GM12878 (cell line): ENCODE data around the gene ADAMTS16. TPM values are rescaled to one million over a fixed set of nuclear protein-coding genes. Genes with fewer than 3 reads are reported as not detected.

Experiments used
- ATAC-seq: fragments of 200-7000 bp; cut with Tn5 transposase; 3 replicates; pipeline ENCODE4 v1.9.1; 2020; ENCODE audit warnings: mild to moderate bottlenecking, moderate library complexity
- BruUV-seq: library from RNA; stranded (reverse); fragments of 400-500 nt; replicated peaks from 2 replicates; lab custom pipeline; 2021; lab: Mats Ljungman, UMichigan
- CTCF ChIA-PET: fragments of 300-600 bp; sonication (Branson Sonifier 250); formaldehyde crosslinking; extraction: SDS; loops from one replicate; lab custom pipeline; 2021; ENCODE audit warnings: inconsistent platforms; lab: Yijun Ruan, JAX
- POLR2A ChIA-PET: fragments of 350-600 bp; formaldehyde crosslinking; extraction: SDS; loops from one replicate; lab custom pipeline; 2021; ENCODE audit warnings: inconsistent platforms; lab: Charles Lee
- RAD21 ChIA-PET: fragments of 300-600 bp; sonication (Branson Sonifier 250); formaldehyde crosslinking; loops from one replicate; lab custom pipeline; 2023; ENCODE audit warnings: antibody characterized with exemption; ENCODE audit not compliant: unreplicated experiment; lab: Charles Lee
- SMC1A ChIA-PET: fragments of 300-600 bp; sonication (Branson Sonifier 250); formaldehyde crosslinking; loops from one replicate; lab custom pipeline; 2023; ENCODE audit not compliant: unreplicated experiment, uncharacterized antibody; lab: Charles Lee
- DNase-seq: peaks from one replicate; pipeline ENCODE4 v3.0.0-alpha.2; 2011; ENCODE audit warnings: low read depth, low spot score
- FAIRE-seq: peaks from 3 replicates; lab custom pipeline; 2011; peaks lifted over from hg19 to GRCh38; lab: Jason Lieb, UNC
- H2AFZ ChIP-seq: 2 replicates; pipeline ENCODE4 v1.6.0; 2011; ENCODE audit warnings: low read depth, low read length, control low read depth; ENCODE audit not compliant: control insufficient read depth
- H3K27ac ChIP-seq: 2 replicates; pipeline ENCODE4 v1.5.1; 2011; ENCODE audit warnings: control low read depth; ENCODE audit not compliant: control insufficient read depth, insufficient read depth
- H3K27me3 ChIP-seq, 2 experiments: replicated peaks in 1 of 2; 2 replicates each; pipeline versions ENCODE4 v1.6.0 to v1.6.1; 2011; ENCODE audit warnings: low read length in 1 of 2; ENCODE audit not compliant: control insufficient read depth in 2 of 2, insufficient read depth in 2 of 2
- H3K36me3 ChIP-seq, 2 experiments: 2 replicates each; pipeline ENCODE4 v1.5.1; 2011; ENCODE audit warnings: low read length in 1 of 2; ENCODE audit not compliant: control insufficient read depth in 2 of 2, insufficient read depth in 2 of 2
- H3K4me1 ChIP-seq: 2 replicates; pipeline ENCODE4 v1.6.1; 2011; ENCODE audit warnings: mild to moderate bottlenecking, low read length, moderate library complexity, mixed read lengths; ENCODE audit not compliant: control insufficient read depth, insufficient read depth
- H3K4me2 ChIP-seq: 2 replicates; pipeline ENCODE4 v1.6.0; 2011; ENCODE audit warnings: control low read depth; ENCODE audit not compliant: control insufficient read depth, insufficient read depth
- H3K4me3 ChIP-seq: fragments of 200-600 bp; sonication (generic); 2 replicates; pipeline ENCODE4 v1.5.1; 2016
- H3K79me2 ChIP-seq: 2 replicates; pipeline ENCODE4 v1.6.0; 2011; ENCODE audit warnings: low read length; ENCODE audit not compliant: control insufficient read depth, insufficient read depth
- H3K9ac ChIP-seq: 2 replicates; pipeline ENCODE4 v1.8.0; 2011; ENCODE audit warnings: low read length, control low read depth, mixed read lengths; ENCODE audit not compliant: control insufficient read depth, insufficient read depth
- H3K9me3 ChIP-seq: replicated peaks from 3 replicates; pipeline ENCODE4 v1.5.1; 2011; ENCODE audit warnings: mild to moderate bottlenecking, low read length; ENCODE audit not compliant: control insufficient read depth, insufficient read depth
- H4K20me1 ChIP-seq: 2 replicates; pipeline ENCODE4 v1.6.0; 2011; ENCODE audit not compliant: control insufficient read depth, insufficient read depth
- BCL3 ChIP-seq: IDR thresholded peaks from 2 replicates; pipeline ENCODE4 v1.6.1; 2011; ENCODE audit warnings: borderline replicate concordance, low read depth, mild to moderate bottlenecking, moderate library complexity, low read length; ENCODE audit not compliant: insufficient read depth, poor library complexity, severe bottlenecking
- BHLHE40 ChIP-seq, 2 experiments: fragments of 450-650 bp in 1 of 2; IDR thresholded peaks; 2 replicates each; pipeline ENCODE4 v1.6.1; 2011 to 2017; ENCODE audit warnings: low read depth in 2 of 2, borderline replicate concordance in 1 of 2, improper control_type of control experiment in 1 of 2, low read length in 1 of 2, mild to moderate bottlenecking in 1 of 2
- NR2C1 ChIP-seq: fragments of 450-650 bp; IDR thresholded peaks from 2 replicates; pipeline ENCODE4 v1.6.1; 2017; ENCODE audit warnings: antibody characterized with exemption, mild to moderate bottlenecking, moderate library complexity
- NR2F1 ChIP-seq: fragments of 450-650 bp; conservative IDR thresholded peaks from 2 replicates; pipeline ENCODE4 v1.6.1; 2017; ENCODE audit warnings: mild to moderate bottlenecking
- YBX1 ChIP-seq: fragments of 450-650 bp; IDR thresholded peaks from 2 replicates; pipeline ENCODE4 v1.6.1; 2016; ENCODE audit warnings: antibody characterized with exemption
- ZNF622 ChIP-seq: fragments of 450-650 bp; IDR thresholded peaks from 2 replicates; pipeline ENCODE4 v1.6.1; 2017; ENCODE audit warnings: mild to moderate bottlenecking, inconsistent platforms
- WGBS: methylation state at CpG from one replicate; pipeline ENCODE4 v1.1.6; 2016; ENCODE audit warnings: low lambda C conversion rate; ENCODE audit not compliant: insufficient replicate concordance, insufficient coverage; ENCODE audit errors: missing lambda C conversion rate; 5-methylcytosine and 5-hydroxymethylcytosine counted together
- in situ Hi-C: fragments of 300-500 bp; cut with MboI; formaldehyde crosslinking; loops from 9 replicates; pipeline ENCODE4 v1.14.3; 2018; ENCODE audit warnings: mixed read lengths
- intact Hi-C: fragments of 100-400 bp; cut with micrococcal nuclease; formaldehyde crosslinking; loops from one replicate; pipeline ENCODE4 v1.14.2; 2022; ENCODE audit not compliant: unreplicated experiment
- polyA plus RNA-seq, 11 experiments: library from polyadenylated mRNA; depleted of rRNA in 4 of 11; unstranded in 6 of 11; stranded (reverse) in 5 of 11; fragments of >200 nt; fragmentation: Nextera tagmentation in 4 of 11; fragmentation: Illumina TruSeq in 1 of 11; extraction: Ambion mirVana in 4 of 11; extraction: Trizol in 1 of 11; gene quantifications; 1 replicate in 1 of 11; 2 replicates in 10 of 11; pipeline versions ENCODE4 v1.2.1 to v1.2.3, GENCODE V29; 2011 to 2016; ENCODE audit warnings: inconsistent platforms in 2 of 11, missing spikeins in 2 of 11, low read depth in 1 of 11
- total RNA-seq, 4 experiments: library from RNA; depleted of rRNA in 3 of 4; stranded (reverse); fragments of >200 nt in 3 of 4; fragmentation: Illumina TruSeq in 1 of 4; extraction: Trizol in 1 of 4; gene quantifications; 2 replicates each; pipeline versions ENCODE4 v1.2.1 to v1.2.3, GENCODE V29; 2013 to 2021

ADAMTS16 gene
- total and polyA plus RNA-seq, 10 of the 15 experiments (the other 5 are each of a cell fraction or from before 2014, with no cell fraction given): 0.04 TPM; not detected in 9

GRCh38 chr5:5360941-5361520 lies 220.9 kb downstream of the ADAMTS16 start:
- Histone ChIP-seq H3K4me1 (no peaks in the 10 kb centered on the region), H3K9me3 (no peaks in the 10 kb centered on the region), H3K9ac (no peak overlapping the region), H3K36me3 (no peaks in the 10 kb centered on the region), H2AFZ (no peak overlapping the region), H3K4me3 (no peak overlapping the region), H3K79me2 (no peaks in the 10 kb centered on the region), H3K4me2 (no peak overlapping the region), H3K27me3 (no peaks in the 10 kb centered on the region), H3K27ac (no peak overlapping the region), H4K20me1 (no peaks in the 10 kb centered on the region)
- RAD21 ChIA-PET: no interaction called here
- CTCF ChIA-PET: no interaction called here
- POLR2A ChIA-PET: no interaction called here
- no peak for DNase-seq
- intact Hi-C loops: no loop called here
- FAIRE-seq: no peak
- 29% methylated on average over 10 of the region's 10 CpGs for WGBS
- BruUV-seq: no TSS peak
- ATAC-seq: no peak
- in situ Hi-C loops: no loop called here
- SMC1A ChIA-PET: no interaction called here
- no peak for TF ChIP-seq BCL3
- peak in 1 of 2 experiments; percentile 19; a peak in 1 of 4 replicates for TF ChIP-seq BHLHE40 (IDR thresholded peaks at IDR 0.05; ENCODE audit: borderline replicate concordance in 1 of 2, low read depth in 2 of 2, low read length in 1 of 2)
- peak; percentile 53; the same call in 1 of the 2 replicates for TF ChIP-seq NR2C1
- TF ChIP-seq ZNF622: no peak
- peak; percentile 84 for TF ChIP-seq NR2F1
- no peak for TF ChIP-seq YBX1
